GM19397 (cell line): ENCODE data around the gene SPON1.
"Not testable (repeated sequence)": the region's sequence is repeated elsewhere in the genome, so short reads cannot be mapped to it uniquely, and the experiment has no call there.

Experiments
- ATAC-seq: cut with Tn5 transposase; IDR thresholded peaks from one replicate; pipeline ENCODE4 v1.9.1; 2021; ENCODE audit warnings: mild to moderate bottlenecking, moderate library complexity; ENCODE audit not compliant: unreplicated experiment

SPON1 gene

DNA sequence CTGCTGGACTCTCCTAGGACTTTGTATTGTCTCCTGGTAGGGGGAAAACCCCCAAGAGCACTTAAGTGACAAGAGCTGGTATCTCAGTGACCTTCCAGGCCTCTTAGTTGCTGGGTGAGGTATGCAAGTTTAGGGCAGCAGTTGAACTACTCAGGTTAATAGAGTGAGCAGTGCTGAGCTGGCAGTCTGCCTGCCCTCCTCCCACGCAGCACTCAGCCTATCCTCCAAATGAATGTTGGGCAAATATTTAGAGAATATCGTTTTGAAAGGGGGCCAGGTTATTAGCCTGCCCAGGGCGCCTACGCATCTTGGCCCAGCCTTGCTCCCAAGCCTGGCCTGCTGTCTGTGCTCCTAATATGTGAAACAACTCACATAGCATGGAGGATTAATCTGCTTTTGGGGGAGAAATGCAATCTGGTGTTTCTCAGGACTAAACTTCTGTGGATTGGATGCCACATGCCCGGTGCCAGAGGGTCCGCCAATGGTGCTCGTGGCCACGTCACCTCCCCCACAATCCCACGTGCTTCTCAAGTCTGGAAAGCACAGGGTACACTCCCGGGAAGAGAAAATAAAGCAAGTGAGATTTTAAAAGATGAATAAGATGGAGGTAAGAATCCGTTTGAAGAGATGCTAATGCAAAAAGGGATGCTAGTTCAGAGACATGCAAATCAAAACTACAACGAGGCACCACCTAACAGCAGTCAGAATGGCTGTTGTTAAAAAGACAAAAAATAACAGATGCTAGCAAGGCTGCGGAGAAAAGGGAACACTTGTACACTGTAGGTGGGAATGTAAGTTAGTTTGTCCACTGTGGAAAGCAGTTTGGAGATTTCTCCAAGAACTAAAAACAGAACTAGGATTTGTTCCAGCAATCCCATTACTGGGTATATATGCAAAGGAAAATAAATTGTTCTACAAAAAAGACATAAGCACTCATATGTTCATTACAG is 67.7 kb downstream of the SPON1 start:
- no peak for ATAC-seq

DNA sequence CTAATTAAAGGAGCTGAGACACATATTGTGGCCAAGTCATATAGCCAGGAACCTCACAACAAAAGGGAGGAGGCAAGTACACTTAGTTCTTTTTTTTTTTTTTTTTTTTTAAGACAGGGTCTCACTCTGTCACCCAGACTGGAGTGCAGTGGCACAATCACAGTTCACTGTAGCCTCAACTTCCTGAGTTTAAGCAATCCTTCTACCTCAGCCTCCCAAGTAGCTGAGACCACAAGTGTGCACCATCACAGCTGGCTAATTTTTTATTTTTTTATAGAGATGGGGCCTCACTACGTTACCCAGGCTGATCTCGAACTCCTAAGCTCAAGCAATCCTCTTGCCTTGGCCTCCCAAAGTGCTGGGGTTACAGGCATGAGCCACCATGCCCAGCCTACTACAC is 73.0 kb downstream of the SPON1 start:
- ATAC-seq = not testable (repeated sequence)

DNA sequence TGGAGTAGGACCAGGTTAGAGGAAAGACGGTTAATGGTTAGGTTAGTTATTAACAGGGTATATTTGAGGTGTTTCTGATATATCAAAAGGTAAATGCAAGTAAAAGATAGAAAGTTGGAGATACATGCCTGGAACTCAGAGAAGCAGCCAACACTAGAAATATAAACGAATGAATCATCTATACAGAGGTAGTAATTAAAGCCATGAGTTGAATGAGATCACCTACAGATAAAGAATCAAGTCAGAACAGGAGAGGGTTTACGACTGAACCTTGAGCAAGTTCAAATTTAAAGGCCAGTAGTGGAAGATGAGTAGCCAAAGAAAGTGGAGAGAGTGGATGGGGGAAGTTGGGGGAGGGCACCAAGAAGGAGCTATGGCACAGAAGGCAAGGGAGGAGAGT is 73.9 kb downstream of the SPON1 start:
- ATAC-seq = no peak

DNA sequence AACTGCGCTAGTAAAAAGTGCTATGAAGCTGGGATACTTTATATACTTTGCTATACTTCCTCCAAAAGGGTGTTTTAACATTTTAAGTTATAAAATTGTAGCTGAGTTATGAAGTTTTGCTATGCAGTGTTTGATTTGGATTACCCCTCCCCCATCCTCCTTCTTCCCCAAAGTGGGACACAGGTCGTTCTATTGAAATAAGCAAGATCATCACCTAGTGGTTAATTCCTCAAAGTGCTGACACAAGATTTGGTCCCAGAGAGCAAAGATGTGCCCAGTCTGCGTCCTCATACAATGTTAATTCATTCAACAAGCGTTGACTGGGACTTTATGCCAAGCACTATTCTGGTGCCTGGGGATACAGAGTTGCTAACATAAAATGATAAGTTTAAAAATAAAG is 78.5 kb downstream of the SPON1 start:
- no peak for ATAC-seq

DNA sequence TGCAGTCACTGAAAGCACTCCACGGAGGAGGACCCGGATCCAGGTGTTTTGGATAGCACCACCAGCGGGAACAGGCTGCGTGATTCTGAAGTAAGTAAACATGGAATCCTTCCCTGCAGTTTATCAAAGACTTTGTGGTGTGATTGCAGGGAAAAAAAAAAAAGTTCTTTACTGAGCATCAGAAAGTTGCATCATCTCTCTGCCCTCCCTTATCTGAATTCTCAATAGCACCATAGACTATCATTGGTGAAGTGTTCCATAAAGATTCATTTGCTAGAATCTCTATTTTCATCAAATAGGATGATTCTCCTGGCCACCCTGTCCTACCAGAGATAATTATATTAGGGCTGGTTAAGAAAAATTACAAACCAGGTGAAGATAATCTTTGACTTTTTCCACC is 79.0 kb downstream of the SPON1 start:
- ATAC-seq = no peak

DNA sequence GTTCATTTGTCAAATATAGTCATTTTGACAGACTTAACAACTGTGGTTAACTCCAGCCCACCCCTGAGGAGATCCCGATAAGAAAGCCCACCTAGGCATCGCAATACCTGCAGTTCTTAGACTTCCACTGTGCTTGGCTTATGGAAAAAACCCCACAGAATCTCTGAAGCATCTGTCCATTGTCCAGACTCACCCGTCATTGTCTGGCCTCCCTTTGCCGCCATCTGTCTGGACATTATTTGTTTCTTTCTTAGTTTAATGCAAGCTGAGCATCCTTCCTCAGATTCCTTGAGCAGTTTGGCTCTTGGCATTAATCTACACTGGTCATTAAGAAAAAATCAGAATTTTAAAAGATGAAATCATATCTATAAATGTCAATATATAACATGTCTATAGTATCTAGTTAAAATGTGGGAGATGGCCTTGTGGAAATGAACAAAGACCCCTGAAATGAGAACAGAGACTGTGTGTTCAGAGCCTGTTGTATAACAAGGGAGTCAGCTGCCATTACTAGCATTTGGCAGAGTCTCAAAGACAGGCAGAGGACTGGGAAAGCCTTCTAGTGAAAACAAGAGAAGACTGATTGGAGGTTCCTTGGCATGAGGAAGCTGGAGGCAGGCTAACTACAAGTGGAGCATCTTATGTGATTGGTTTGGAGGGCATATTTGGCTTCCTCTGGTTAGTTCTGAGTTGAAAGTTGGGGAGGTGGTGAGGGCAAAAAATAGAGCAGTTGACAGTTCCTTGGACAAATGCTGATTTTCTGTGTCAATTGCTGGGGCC is 80.4 kb downstream of the SPON1 start:
- no peak for ATAC-seq

DNA sequence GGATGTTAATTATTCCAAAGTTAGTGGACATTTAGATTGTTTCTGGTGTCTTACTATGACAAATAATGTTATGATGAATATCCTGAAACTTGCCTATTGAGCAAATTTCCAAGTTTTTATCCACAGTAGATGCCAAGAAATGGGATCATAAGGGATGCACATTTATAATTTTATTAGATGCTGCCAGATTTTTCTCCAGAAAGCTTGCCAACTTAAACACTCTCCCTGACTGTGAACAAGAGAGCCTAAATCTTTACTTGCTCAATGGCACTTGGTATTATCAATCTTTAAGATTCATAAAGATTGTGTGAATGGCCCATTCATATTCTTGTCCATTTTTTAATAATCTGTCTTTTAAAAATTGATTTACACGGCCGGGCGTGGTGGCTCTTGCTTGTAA is 82.4 kb downstream of the SPON1 start:
- ATAC-seq = no peak

DNA sequence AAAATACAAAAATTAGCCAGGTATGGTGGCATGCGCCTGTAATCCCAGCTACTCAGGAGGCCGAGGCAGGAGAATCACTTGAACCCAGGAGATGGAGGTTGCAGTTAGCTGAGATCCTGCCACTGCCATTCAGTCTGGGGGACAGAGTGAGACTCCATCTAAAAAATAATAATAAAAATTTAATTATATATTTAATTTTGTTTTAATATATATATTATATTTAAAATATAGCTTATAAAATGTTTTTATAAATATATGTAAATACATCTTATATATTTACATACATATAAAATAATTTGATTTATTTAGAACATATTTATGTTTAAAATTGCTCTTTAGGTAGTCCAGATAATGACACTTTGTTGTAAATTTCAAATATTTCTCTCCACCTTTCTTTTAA is 82.9 kb downstream of the SPON1 start:
- no peak for ATAC-seq

DNA sequence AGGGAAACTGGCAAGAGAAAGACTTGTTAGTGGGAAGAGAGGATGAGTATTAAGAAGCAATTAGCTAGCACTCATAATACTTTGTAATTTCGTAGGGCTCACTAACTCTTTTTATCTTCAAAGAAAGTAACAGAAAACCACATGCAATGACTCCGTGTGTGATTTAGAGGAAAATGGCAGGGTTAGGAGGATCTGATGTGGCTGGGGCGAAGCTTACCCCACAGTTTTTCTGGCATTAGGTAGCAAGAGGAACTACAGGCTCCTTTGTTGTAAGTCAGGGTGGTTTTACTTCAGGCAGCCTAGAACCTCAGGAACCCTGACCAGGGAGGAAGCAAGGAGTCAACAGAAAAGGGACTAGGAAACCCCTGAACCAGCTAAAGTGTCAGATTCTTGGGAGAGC is 89.7 kb downstream of the SPON1 start:
- no peak for ATAC-seq

DNA sequence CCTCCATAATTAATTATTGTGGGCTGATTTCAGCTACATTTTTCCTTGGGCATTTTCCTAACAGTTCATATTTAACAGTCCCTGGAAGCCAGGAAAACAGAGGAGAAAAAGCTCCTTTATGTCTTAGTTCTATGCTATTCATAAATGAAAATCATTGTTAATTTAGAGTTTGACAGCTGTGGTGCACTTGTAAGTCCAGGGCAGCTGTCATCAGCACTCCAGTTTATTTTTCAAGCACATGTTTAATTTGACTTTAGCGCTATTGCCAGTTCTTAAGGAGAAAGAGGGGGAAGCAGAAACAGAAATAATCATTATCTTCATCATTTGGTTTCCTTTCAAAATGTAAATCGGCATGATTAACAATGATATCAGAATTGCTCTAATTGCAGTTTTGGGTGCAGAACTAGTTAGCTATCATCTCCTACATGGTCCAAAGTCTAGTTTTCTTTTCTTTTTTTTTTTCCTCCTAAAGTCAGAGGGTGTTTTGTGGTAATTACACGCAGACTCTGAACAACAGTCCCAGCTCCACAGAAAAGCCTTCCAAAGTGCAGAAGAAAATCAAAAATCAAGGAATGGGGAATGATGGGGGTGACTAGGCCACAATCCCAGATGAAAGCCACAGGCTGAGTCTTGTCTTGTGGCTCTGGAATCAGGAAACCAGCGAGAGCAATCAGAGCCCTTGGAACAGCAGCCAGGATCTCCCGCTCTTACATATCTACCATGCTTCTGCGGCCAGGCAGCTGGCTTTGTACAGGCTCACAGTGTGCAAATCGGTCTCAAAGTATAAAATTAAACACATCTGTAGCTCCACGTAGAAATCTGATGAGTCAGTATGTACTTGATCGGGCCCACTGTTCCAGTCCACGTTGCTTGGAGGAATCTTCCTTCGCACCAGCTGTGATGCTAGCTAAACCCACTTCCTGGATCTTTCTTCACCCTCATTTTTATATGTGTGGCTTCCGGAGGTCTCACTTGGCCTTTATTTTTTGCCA is 91.9 kb downstream of the SPON1 start:
- no peak for ATAC-seq

DNA sequence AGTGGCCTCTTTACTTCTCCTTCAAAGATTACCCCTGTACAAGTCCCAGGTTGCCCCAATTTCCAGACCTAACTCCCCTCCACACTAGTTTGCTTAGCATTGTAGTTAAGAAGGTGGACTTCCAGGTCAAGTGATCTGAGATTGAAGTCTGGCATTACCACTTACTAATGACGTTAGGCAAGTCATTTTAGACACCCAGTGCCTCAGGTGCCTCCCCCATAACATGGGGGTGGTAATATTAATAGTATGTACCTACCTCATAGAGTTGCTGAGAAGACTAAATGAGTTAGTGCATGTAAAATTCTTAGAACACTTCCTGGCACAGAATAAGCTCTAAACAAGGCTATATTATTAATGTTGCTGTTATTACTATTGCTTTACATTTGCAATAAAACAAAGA is 93.4 kb downstream of the SPON1 start:
- no peak for ATAC-seq

DNA sequence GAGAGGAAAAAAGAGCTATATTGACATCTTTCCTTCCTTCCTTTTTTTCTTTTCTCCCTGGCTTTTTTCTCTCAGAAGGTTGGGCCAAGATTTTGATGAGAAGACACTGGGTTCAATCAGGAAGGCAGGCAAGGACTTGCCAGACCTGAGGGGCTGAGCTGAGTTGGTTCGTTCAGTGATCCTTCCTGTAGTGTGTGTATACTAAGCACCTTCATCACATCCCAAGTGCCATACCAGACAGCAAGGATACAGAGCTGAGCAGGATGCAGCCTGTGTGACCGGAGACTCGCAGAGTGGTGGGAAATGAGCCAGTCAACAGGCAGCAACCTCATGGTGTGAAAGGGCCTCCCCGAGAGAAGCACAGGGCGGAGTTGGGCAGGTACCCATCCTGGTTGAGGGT is 95.5 kb downstream of the SPON1 start:
- no peak for ATAC-seq

DNA sequence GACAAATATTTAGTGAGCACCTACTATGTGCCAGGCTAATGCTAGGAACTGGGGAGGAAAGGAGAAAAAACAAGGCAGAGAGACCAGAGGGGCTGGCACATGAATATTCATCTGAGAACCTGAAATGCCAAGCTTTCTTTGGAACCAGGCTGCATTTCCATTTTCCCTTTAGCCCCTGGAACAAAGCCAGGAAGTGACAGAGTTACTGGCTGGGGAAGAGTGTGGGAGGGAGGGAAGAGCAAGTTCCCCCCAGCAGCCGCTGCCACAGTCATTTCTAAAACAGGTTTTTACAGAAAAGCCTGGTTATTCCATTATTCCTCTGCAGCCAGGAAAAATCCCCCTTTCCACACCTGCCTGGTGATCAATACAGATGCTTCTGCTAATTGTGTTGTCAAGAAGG is 97.0 kb downstream of the SPON1 start:
- no peak for ATAC-seq

DNA sequence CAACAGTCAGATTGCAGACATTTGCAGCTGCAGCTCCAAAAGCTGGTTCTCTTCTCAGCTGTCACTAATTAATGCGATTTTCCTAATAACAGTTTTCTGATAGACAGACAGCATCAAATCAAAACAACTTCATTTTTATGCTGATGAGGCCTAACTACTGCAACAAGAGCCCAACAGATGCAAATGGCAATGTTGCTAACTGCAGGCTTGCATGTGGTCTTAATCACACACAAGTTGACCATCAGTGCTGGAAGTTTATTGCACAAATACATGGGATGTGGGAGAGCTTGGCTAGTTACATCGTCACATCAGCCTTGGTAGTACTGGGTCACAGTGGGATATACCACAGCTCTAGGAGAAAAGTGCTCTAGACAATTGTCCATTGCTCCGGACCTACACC is 99.2 kb downstream of the SPON1 start:
- no peak for ATAC-seq

DNA sequence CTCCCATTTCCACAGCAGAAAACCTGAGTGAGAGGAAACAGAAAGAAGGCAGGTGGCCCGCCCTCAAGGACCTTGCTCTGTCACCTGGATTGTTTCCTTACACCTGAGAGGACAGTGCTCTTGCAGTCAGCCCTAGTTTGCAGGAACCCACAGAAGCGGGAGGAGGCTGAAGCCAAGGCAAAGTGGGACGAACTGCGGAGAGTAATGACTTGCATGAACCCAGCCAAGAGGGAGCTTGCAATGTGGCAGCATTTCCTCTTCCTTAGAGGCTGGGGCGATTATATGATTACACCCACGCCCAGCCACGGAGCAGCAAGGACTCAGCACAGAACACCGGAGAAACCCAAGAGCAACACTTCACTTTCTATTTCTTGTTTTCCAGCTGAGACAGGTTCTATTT is 102.6 kb downstream of the SPON1 start:
- ATAC-seq = no peak

DNA sequence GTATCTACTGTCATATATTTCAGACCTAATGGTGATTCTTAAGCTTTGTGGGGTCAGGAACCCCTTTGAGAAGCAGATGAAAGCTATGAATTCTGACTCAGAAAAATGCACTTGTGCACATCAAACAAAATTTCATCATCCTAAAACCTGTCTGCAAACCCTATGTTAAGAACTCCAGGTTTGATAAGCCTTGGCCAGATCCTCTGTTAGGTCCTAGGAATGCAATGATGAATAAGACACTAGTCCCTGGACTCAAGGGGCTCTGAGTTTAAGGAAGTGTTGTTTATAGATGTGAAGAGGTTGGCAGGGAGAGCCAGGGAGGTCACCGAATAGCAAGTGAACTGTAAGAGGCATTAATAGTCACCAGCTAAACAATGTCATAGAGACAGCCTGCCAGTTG is 103.2 kb downstream of the SPON1 start:
- no peak for ATAC-seq

DNA sequence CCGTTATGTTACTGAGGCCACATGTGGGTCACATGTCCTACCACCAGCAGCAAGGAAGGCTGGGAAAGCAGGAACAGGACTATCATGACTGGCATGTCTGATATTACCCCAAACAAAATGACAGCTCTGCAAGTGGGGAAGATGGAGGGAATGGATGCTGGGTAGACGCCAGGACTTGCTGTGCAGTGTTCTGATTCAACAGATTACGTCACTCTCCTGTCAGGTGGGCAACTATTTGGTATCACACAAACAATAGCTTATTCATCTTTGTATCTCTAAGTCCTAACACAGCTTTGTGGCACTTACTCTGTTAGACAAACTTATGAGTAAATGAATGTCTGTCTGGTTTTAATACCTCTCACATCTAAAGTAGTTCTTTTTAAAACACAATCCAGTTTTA is 105.2 kb downstream of the SPON1 start:
- ATAC-seq = no peak

DNA sequence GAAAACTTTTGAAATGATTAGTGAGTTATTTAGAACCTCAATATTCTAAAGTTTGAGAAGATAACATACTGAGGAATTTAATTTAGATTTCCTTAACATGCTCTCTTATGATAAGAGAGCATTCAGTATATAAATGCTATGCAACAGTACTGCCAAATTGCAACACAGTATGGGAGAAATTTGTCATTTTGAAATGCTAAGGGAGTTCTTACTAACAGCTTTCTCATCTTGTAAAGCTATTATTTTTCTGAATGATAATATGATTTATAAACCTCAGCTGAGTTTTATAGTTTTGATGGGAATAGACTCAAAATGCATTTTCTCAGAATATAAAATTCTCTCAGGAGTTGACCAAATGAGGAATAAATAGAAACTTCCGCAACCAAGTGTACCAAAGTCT is 108.4 kb downstream of the SPON1 start:
- no peak for ATAC-seq

DNA sequence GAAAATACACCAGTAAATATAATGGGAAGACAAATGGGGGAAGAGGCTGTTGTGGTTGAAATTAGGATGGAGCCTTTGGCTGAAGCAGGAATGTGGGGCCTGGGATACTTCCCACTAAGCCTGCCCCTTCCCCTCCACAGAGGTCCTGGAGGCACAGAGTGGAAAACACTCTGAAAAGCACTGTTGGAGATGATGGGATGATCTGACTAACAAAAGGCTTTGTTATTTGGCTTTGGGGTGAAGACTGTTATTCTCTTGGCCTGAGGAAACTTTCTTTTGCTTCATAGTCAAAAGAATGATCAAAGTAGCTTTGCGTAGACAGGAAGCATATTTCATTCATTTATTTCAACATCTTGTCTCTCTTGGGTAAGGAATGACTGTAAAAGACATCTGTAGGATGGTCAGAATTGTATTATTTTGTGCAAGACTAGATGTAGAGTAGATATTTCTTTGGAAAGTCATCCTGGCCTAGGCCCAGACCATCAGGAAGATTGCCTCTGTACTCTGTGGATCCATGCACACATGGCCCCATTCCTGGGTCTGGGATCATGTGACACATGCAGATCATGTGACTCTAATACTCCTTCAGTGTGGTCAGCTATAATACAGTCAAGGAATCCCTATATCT is 111.4 kb downstream of the SPON1 start:
- no peak for ATAC-seq
